Right lobe of liver (tissue), 6 donors: ENCODE results near the gene PDCD10. TPM values are rescaled to one million over a fixed set of nuclear protein-coding genes. Genes with fewer than 3 reads are reported as not detected.

ENCODE experiments used
- ATAC-seq, 4 donors: fragments of 200-7000 bp; cut with Tn5 transposase; one replicate each; pipeline ENCODE4 v1.9.1; 2020; ENCODE audit warnings: mild to moderate bottlenecking in 4 of 4, moderate library complexity in 4 of 4
- DNase-seq, 3 donors: peaks; one replicate each; pipeline ENCODE4 v3.0.0-alpha.2; 2020
- H3K27ac ChIP-seq, 3 donors: fragments of 200-600 bp; one replicate each; pipeline ENCODE4 v1.8.0; 2022
- H3K27me3 ChIP-seq, 2 donors: fragments of 200-600 bp; one replicate each; pipeline ENCODE4 v1.8.0; 2022
- H3K36me3 ChIP-seq, 4 donors: fragments of 200-600 bp; sonication (generic) in 1 of 4; one replicate each; pipeline versions ENCODE4 v1.5.1 to v1.8.0; 2017 to 2022; ENCODE audit warnings: control low read depth in 1 of 4
- H3K4me1 ChIP-seq, 4 donors: fragments of 200-600 bp; sonication (generic) in 1 of 4; one replicate each; pipeline versions ENCODE4 v1.5.1 to v1.8.0; 2017 to 2022; ENCODE audit warnings: control low read depth in 1 of 4
- H3K4me3 ChIP-seq, 3 donors: fragments of 200-600 bp; one replicate each; pipeline ENCODE4 v1.8.0; 2022
- H3K9me3 ChIP-seq, 4 donors: fragments of 200-600 bp; sonication (generic) in 1 of 4; one replicate each; pipeline versions ENCODE4 v1.5.1 to v1.8.0; 2017 to 2022; ENCODE audit warnings: control low read depth in 1 of 4
- POLR2A ChIP-seq: fragments of 450-650 bp; IDR thresholded peaks from one replicate; pipeline ENCODE4 v1.6.1; 2017; ENCODE audit warnings: antibody characterized with exemption, mild to moderate bottlenecking
- WGBS: methylation state at CpG from one replicate; pipeline ENCODE4 v1.1.6; 2018; ENCODE audit warnings: low coverage, low lambda C conversion rate; ENCODE audit not compliant: insufficient coverage; ENCODE audit errors: missing lambda C conversion rate; 5-methylcytosine and 5-hydroxymethylcytosine counted together
- intact Hi-C, 2 donors: fragments of 100-400 bp; cut with DNase I; formaldehyde crosslinking; loops; one replicate each; pipeline versions ENCODE4 v1.11.2 to v1.14.1; 2022
- total RNA-seq, 6 experiments: library from RNA; depleted of rRNA in 2 of 6; stranded (reverse); fragments of >200 nt in 2 of 6; fragmentation: NEBNext Ultra II Directional in 3 of 6; extraction: Animal tissue kit (Norgen Biotek cat#: 25700) in 3 of 6; gene quantifications; one replicate each; pipeline versions ENCODE4 v1.1.0 to v1.2.4, GENCODE V29; 2016 to 2023
- TF ChIP-seq, protein P1 (sequence below), 4 donors: fragments of 200-600 bp in 3 of 4; fragments of 450-650 bp in 1 of 4; IDR thresholded peaks; one replicate each; pipeline versions ENCODE4 v1.5.1 to v1.8.0; 2016 to 2022; ENCODE audit warnings: antibody characterized with exemption in 4 of 4, mild to moderate bottlenecking in 2 of 4
- donor health status: DM: no; HTN: yes; CAD: no.
- donor health status: DM: no; HTN: no; CAD: no.
- donor health status: DM: no; HTN: no; CAD: no.
- donor health status: DM: no; HTN: yes; CAD: no.
- donor health status: DM: no; HTN: yes; CAD: no.

PDCD10 gene
- total RNA-seq, 6 experiments from 2014 or later: 12.9 to 39.1 (median 22.2) TPM

DNA sequence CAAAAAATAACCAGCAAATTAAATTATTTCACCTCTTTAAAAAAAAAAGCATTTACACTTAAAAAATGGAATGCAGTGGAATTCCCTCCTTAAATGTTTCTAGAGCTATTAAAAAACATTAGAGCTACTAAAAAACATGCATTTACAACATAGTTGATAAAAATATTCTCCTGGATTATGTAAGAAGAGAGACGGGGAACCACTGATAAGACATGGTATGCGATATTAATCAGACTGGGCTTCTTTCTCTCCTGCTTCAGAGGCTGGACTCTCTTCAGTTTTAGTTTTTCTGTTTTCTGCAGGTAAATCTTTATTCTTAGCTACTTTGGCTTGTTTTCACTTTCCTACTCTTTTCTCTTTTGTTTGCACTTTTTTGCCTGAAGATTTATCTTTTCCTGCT lies 40.6 kb downstream of the PDCD10 start:
- intact Hi-C loops: no loop called here

DNA sequence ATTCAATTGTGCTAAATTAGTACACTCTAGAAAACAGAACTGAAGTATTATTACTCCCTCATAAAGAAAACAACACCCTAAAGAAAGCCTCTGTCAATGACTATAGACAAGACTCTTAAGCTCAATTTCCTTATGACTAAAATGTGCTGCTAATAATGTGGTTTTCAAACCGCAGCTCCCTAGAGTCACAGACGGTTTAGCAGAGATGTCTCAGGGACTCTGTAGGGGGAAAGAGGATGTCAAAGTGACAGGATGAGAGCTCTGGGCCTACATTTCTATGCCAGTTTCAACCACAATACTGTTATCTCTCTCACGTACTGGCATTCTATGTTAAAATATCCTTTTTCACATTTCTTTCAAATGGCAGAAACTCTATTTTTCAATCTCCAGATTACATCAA lies 43.3 kb downstream of the PDCD10 start:
- no peak overlapping the region for H3K4me3 ChIP-seq
- ATAC-seq: peak in 1 of 4 donors; percentile 25
- no peak overlapping the region for H3K27ac ChIP-seq
- H3K36me3 ChIP-seq: peaks cover 0 to 25% (median 2%) of the 10 kb centered on the region in 4 donors
- TF ChIP-seq POLR2A: no peak
- TF ChIP-seq, protein P1, sequence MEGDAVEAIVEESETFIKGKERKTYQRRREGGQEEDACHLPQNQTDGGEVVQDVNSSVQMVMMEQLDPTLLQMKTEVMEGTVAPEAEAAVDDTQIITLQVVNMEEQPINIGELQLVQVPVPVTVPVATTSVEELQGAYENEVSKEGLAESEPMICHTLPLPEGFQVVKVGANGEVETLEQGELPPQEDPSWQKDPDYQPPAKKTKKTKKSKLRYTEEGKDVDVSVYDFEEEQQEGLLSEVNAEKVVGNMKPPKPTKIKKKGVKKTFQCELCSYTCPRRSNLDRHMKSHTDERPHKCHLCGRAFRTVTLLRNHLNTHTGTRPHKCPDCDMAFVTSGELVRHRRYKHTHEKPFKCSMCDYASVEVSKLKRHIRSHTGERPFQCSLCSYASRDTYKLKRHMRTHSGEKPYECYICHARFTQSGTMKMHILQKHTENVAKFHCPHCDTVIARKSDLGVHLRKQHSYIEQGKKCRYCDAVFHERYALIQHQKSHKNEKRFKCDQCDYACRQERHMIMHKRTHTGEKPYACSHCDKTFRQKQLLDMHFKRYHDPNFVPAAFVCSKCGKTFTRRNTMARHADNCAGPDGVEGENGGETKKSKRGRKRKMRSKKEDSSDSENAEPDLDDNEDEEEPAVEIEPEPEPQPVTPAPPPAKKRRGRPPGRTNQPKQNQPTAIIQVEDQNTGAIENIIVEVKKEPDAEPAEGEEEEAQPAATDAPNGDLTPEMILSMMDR (IDR thresholded peaks at IDR 0.05): no peak
- DNase-seq: no peak
- H3K4me1 ChIP-seq: peaks cover 0 to 3% (median 0%) of the 10 kb centered on the region in 4 donors
- no peaks in the 10 kb centered on the region for H3K9me3 ChIP-seq
- H3K27me3 ChIP-seq: no peaks in the 10 kb centered on the region
- 78% methylated on average over 3 of the region's 3 CpGs for WGBS
- intact Hi-C loops: no loop called here

More for the DNA sequence above, 40.6 kb downstream of the PDCD10 start:
- TF ChIP-seq, protein P1 (IDR thresholded peaks at IDR 0.05): no peak
- no peak for TF ChIP-seq POLR2A
- H3K36me3 ChIP-seq: peaks cover 0 to 18% (median 2%) of the 10 kb centered on the region in 4 donors
- no peak overlapping the region for H3K4me3 ChIP-seq
- peaks cover 0 to 6% (median 0%) of the 10 kb centered on the region in 4 donors for H3K4me1 ChIP-seq
- no peaks in the 10 kb centered on the region for H3K9me3 ChIP-seq
- WGBS: 91% methylated on average over 2 of the region's 2 CpGs
- no peak overlapping the region for H3K27ac ChIP-seq
- DNase-seq (no peak), ATAC-seq (no peak)
- H3K27me3 ChIP-seq: no peaks in the 10 kb centered on the region

DNA sequence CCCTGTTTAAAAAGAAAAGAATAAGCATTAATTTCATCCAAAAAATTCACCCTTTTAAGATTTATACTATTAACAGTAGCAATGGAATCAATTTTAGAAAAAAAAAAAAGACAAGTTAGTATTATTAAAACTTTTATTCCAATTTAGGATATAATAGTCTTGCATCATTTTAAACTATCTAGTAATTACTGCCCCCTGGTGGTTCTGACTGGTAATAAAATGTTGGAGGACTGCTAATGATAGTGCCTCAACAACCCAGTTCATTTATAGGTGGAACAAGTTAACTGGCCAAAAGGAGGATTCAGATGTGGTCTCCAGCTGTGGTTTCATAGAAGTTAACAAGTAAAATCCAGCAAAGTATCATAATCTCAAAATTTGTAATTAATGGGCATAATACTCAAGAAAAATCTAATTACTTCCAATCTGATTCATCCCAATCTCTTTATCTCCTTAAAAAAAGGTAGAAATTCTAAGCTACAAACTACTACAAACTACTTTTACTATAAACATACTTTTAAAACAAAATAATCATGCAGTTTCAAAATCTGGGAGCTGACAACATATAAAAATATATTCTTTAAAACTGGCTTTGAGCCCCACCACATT lies 50.2 kb downstream of the PDCD10 start:
- no peak for TF ChIP-seq POLR2A
- TF ChIP-seq, protein P1 (IDR thresholded peaks at IDR 0.05): peak; percentile 70 to 85 (median 82)
- Histone ChIP-seq H3K4me1 (no peaks in the 10 kb centered on the region), H3K27ac (no peak overlapping the region), H3K36me3 (peaks cover 0 to 21% (median 2%) of the 10 kb centered on the region in 4 donors), H3K4me3 (no peak overlapping the region), H3K27me3 (no peaks in the 10 kb centered on the region), H3K9me3 (no peaks in the 10 kb centered on the region)
- DNase-seq: no peak
- intact Hi-C loops: no loop called here
- peak; percentile 78 to 83 (median 82) for ATAC-seq

GRCh38 chr3:167679526-167679925 lies 55.2 kb downstream of the PDCD10 start:
- intact Hi-C loops: no loop called here
- Histone ChIP-seq H3K27ac (no peak overlapping the region), H3K4me1 (no peaks in the 10 kb centered on the region), H3K9me3 (no peaks in the 10 kb centered on the region), H3K4me3 (no peak overlapping the region), H3K27me3 (no peaks in the 10 kb centered on the region), H3K36me3 (peaks cover 0 to 6% (median 2%) of the 10 kb centered on the region in 4 donors)
- no peak for DNase-seq
- TF ChIP-seq, protein P1 (IDR thresholded peaks at IDR 0.05): no peak
- no peak for TF ChIP-seq POLR2A
- ATAC-seq: no peak
- WGBS: 94% methylated on average over 4 of the region's 4 CpGs
